Esophagus squamous epithelium (tissue), 5 donors: ENCODE results near the gene PSMB7. TPM values are rescaled to one million over a fixed set of nuclear protein-coding genes. Genes with fewer than 3 reads are reported as not detected.
A peak's percentile ranks its signal among the peaks of the same experiment; 100 is the strongest.

Experiments used
- DNase-seq: peaks from one replicate; lab custom pipeline; 2025; lab: John Stamatoyannopoulos, UW
- H3K27ac ChIP-seq, 4 donors: fragments of 200-600 bp; sonication (generic); one replicate each; pipeline ENCODE4 v1.5.1; 2016 to 2019; ENCODE audit warnings: mild to moderate bottlenecking in 1 of 4
- H3K27me3 ChIP-seq, 4 donors: fragments of 200-600 bp; sonication (generic); 1 replicate in 3 of 4; 2 replicates in 1 of 4; pipeline versions ENCODE4 v1.5.1 to v1.6.0; 2017 to 2021; ENCODE audit warnings: antibody characterized with exemption in 1 of 4
- H3K36me3 ChIP-seq, 3 donors: fragments of 200-600 bp; sonication (generic); one replicate each; pipeline ENCODE4 v1.5.1; 2016 to 2019
- H3K4me1 ChIP-seq, 3 donors: fragments of 200-600 bp; sonication (generic); one replicate each; pipeline ENCODE4 v1.5.1; 2017 to 2019
- H3K4me3 ChIP-seq, 4 donors: fragments of 200-600 bp; sonication (generic); 1 replicate in 3 of 4; 2 replicates in 1 of 4; pipeline ENCODE4 v1.5.1; 2016 to 2019; ENCODE audit warnings: mild to moderate bottlenecking in 2 of 4, moderate library complexity in 1 of 4
- H3K9me3 ChIP-seq, 3 donors: fragments of 200-600 bp; sonication (generic); one replicate each; pipeline ENCODE4 v1.5.1; 2016 to 2019
- POLR2A ChIP-seq, 4 donors: fragments of 450-650 bp; IDR thresholded peaks; one replicate each; pipeline ENCODE4 v1.6.1; 2017; ENCODE audit warnings: antibody characterized with exemption in 4 of 4, mild to moderate bottlenecking in 4 of 4, moderate library complexity in 3 of 4
- whole genome bisulfite sequencing, 2 donors: methylation state at CpG; one replicate each; pipeline ENCODE4 v1.1.5; 2018; 5-methylcytosine and 5-hydroxymethylcytosine counted together
- intact Hi-C: fragments of 100-400 bp; cut with DNase I; formaldehyde crosslinking; loops from one replicate; pipeline ENCODE4 v1.15.0; 2022
- total RNA-seq, 4 donors: library from RNA; depleted of rRNA; stranded (reverse); fragments of >200 nt; gene quantifications; one replicate each; pipeline ENCODE4 v1.1.0, GENCODE V29; 2016
- TF ChIP-seq, protein P1 (sequence below), 6 experiments: fragments of 450-650 bp in 4 of 6; fragments of 200-600 bp in 2 of 6; sonication (generic) in 2 of 6; IDR thresholded peaks; one replicate each; pipeline ENCODE4 v1.5.1; 2016 to 2019; ENCODE audit warnings: antibody characterized with exemption in 6 of 6, mild to moderate bottlenecking in 4 of 6, moderate library complexity in 4 of 6
- donor health status: DM: yes; HTN: yes; CAD: no.

The PSMB7 gene
- total RNA-seq, 4 donors from 2014 or later: 114 to 229 (median 170) TPM

DNA sequence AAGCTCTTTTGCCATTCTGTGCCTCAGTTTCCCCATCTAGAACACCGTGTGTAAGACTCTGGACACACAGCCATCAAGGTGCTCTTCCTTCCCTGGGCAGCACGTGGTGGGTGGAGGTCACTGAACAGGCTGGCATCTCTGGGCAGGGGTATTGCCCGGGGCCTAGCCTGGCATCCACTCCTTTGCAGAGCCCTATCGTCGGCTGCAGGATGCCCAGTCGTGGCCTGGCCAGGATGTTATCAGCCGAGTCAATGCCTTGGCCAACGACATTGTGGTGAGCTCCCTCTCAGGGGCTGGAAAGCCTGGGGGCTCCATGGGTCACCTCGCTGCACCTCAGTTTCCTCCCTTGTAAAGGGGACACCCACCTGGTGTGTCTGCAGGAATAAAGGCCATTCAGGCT, 39.1 kb upstream of the PSMB7 start:
- Histone ChIP-seq H3K27me3 (peaks cover 2 to 66% (median 6%) of the 10 kb centered on the region in 4 donors), H3K9me3 (no peaks in the 10 kb centered on the region), H3K27ac (no peak overlapping the region), H3K4me3 (no peak overlapping the region), H3K4me1 (peaks cover 0 to 35% (median 11%) of the 10 kb centered on the region in 3 donors), H3K36me3 (no peaks in the 10 kb centered on the region)
- intact Hi-C loops: no loop called here
- DNase-seq: no peak
- WGBS, 2 donors: 70 to 93% methylated on average over 2 of the region's 9 CpGs
- TF ChIP-seq POLR2A (IDR thresholded peaks at IDR 0.05): no peak
- TF ChIP-seq, protein P1, sequence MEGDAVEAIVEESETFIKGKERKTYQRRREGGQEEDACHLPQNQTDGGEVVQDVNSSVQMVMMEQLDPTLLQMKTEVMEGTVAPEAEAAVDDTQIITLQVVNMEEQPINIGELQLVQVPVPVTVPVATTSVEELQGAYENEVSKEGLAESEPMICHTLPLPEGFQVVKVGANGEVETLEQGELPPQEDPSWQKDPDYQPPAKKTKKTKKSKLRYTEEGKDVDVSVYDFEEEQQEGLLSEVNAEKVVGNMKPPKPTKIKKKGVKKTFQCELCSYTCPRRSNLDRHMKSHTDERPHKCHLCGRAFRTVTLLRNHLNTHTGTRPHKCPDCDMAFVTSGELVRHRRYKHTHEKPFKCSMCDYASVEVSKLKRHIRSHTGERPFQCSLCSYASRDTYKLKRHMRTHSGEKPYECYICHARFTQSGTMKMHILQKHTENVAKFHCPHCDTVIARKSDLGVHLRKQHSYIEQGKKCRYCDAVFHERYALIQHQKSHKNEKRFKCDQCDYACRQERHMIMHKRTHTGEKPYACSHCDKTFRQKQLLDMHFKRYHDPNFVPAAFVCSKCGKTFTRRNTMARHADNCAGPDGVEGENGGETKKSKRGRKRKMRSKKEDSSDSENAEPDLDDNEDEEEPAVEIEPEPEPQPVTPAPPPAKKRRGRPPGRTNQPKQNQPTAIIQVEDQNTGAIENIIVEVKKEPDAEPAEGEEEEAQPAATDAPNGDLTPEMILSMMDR (IDR thresholded peaks at IDR 0.05): no peak

DNA sequence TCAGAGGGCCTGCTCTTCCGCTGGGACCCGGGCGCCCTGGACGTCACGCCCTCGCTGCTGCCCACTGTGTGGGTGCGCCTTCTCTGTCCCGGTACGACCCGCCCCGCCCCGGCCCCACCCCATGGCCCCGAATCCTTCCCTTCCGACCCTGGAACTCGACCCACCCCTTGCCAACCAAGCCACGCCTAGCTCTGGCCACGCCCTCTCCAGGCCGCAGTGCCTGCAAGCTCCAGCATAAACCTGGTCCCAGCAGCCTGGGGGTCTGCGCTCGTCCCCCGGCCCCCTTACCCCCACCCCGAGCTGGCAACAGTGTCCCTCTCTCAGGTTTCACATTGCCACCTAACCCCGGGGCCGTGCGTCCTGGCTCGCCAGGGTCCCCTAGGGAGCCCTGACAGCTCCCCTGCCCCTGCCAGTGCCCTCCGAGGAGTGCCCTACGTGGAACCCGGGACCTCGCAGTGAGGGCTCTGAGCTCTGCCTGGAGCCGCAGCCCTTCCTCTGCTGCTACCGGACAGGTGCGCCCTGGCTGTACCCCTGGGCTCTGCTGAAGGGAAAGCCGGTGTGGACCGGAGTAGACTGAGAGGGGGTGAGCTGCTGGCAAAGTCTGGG, 38.4 kb upstream of the PSMB7 start:
- 0 to 24% methylated on average over 1 to 26 of the region's 35 CpGs for WGBS, 2 donors
- no peak for DNase-seq
- H3K4me1 ChIP-seq: peaks cover 0 to 35% (median 11%) of the 10 kb centered on the region in 3 donors
- peak overlapping the region; percentile 7 to 49 (median 30) for H3K4me3 ChIP-seq
- H3K9me3 ChIP-seq: no peaks in the 10 kb centered on the region
- no peak for TF ChIP-seq POLR2A (IDR thresholded peaks at IDR 0.05)
- intact Hi-C loops: no loop called here
- H3K27ac ChIP-seq: no peak overlapping the region
- H3K27me3 ChIP-seq: peaks cover 2 to 69% (median 6%) of the 10 kb centered on the region in 4 donors
- H3K36me3 ChIP-seq: no peaks in the 10 kb centered on the region

DNA sequence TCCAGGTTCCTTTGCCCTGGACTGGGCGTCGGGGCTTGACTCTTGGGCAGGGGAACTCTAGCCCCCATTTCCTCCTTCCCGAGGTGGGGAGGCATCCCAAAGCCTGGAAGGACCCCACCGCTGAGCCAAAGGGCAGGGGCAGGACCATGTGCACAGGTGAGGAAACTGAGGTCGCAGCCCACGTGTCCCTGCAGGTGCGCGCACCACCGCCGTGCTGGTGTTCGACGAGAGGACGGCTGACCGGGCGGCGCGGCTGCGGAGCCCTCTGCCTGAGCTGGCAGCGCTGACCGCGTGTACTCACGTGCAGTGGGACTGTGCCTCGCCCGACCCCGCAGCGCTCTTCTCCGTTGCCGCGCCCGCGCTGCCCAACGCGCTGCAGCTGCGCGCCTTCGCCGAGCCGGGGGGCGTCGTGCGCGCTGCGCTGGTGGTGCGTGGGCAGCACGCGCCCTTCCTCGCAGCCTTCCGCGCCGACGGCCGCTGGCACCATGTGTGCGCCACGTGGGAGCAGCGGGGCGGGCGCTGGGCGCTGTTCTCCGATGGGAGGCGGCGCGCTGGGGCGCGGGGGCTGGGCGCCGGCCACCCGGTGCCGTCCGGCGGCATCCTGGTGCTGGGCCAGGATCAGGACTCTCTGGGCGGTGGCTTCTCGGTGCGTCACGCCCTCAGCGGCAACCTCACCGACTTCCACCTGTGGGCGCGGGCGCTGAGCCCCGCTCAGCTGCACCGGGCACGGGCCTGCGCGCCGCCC, 37.8 kb upstream of the PSMB7 start:
- Histone ChIP-seq H3K4me1 (peaks cover 0 to 35% (median 11%) of the 10 kb centered on the region in 3 donors), H3K9me3 (no peaks in the 10 kb centered on the region), H3K4me3 (peak overlapping the region; percentile 7 to 49 (median 30)), H3K27ac (no peak overlapping the region), H3K27me3 (peaks cover 2 to 75% (median 6%) of the 10 kb centered on the region in 4 donors), H3K36me3 (no peaks in the 10 kb centered on the region)
- intact Hi-C loops: no loop called here
- TF ChIP-seq, protein P1 (IDR thresholded peaks at IDR 0.05): no peak
- TF ChIP-seq POLR2A (IDR thresholded peaks at IDR 0.05): no peak
- 73% methylated on average over 11 of the region's 85 CpGs; no CpG with 5 or more reads in 1 of the 2 donors for WGBS, 2 donors
- DNase-seq: no peak

DNA sequence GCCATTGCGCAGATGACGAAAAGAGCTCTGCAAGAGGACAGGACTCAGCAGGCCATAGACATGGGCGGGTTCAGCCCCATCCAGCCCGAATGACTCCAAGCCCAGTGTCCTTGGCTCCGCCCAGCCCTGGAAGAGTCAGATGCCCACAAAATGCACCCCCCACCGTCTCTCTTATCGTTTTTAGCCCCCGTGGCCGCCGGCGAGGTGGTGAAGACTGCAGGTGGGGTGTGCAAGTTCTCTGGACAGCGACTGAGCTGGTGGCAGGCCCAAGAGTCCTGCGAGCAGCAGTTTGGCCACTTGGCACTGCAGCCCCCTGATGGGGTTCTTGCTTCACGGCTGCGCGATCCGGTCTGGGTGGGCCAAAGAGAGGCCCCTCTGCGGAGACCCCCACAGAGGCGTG, 37.1 kb upstream of the PSMB7 start:
- no peak for DNase-seq
- TF ChIP-seq, protein P1 (IDR thresholded peaks at IDR 0.05): no peak
- no peak for TF ChIP-seq POLR2A (IDR thresholded peaks at IDR 0.05)
- Histone ChIP-seq H3K27me3 (peaks cover 2 to 80% (median 6%) of the 10 kb centered on the region in 4 donors), H3K36me3 (no peaks in the 10 kb centered on the region), H3K4me3 (no peak overlapping the region), H3K27ac (no peak overlapping the region), H3K4me1 (peaks cover 0 to 35% (median 11%) of the 10 kb centered on the region in 3 donors), H3K9me3 (no peaks in the 10 kb centered on the region)
- intact Hi-C loops: no loop called here
- WGBS, 2 donors: 76 to 93% methylated on average over 5 to 14 of the region's 19 CpGs

DNA sequence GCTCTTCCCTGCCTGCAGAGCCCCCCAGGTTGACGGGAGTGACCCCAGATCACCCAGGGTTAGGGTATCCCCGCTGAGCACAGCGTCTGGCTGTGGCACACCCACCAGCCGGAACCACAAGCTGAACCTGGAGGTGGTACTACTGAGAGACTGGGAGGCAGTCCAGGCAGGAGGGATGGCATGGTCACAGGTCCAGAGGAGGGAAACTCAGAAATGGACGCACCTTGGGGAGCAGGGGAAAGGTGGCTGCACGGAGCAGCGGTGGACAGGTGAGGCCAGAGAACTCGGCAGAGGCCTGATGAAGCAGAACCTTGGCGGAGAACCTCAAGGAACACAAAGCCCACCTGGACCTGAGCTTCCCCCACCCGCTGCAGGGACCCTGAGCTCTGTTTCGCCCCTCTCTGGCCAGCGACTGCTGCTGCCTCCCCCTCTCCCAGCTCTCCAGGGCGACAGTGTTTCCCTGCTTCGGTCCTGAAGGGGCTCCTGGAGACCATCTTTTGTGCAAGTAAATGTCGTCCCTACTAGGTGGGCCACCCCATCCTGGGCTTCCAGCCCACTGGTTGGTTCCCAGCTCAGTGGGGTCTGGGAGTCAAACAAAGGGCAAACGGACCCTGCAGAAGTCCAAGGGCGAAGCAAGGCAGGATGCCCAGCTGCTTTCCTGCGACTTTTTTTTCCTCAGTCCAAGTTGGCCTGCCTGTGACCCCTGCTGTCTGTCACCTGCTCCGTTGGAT, 35.9 kb upstream of the PSMB7 start:
- 57 to 64% methylated on average over 15 to 16 of the region's 19 CpGs for WGBS, 2 donors
- peaks cover 2 to 86% (median 6%) of the 10 kb centered on the region in 4 donors for H3K27me3 ChIP-seq
- TF ChIP-seq, protein P1 (IDR thresholded peaks at IDR 0.05): no peak
- TF ChIP-seq POLR2A (IDR thresholded peaks at IDR 0.05): no peak
- intact Hi-C loops: no loop called here
- H3K9me3 ChIP-seq: no peaks in the 10 kb centered on the region
- H3K4me3 ChIP-seq: peak overlapping the region in 1 of 4 donors; percentile 37
- no peak for DNase-seq
- H3K27ac ChIP-seq: no peak overlapping the region
- H3K36me3 ChIP-seq: no peaks in the 10 kb centered on the region
- peaks cover 0 to 35% (median 11%) of the 10 kb centered on the region in 3 donors for H3K4me1 ChIP-seq
